Suppressor macrophage (primary cell): ENCODE measurements around the gene RPA1.
A peak's percentile ranks its signal among the peaks of the same experiment; 100 is the strongest.
"Not testable (repeated sequence)": the region's sequence is repeated elsewhere in the genome, so short reads cannot be mapped to it uniquely, and the experiment has no call there.

Experiments used
- DNase-seq, 4 experiments: peaks; one replicate each; pipeline ENCODE4 v3.0.0-alpha.2; 2020 to 2022

The RPA1 gene

GRCh38 chr17:1880851-1881630 lies 51.2 kb downstream of the RPA1 start:
- no peak for DNase-seq

DNA sequence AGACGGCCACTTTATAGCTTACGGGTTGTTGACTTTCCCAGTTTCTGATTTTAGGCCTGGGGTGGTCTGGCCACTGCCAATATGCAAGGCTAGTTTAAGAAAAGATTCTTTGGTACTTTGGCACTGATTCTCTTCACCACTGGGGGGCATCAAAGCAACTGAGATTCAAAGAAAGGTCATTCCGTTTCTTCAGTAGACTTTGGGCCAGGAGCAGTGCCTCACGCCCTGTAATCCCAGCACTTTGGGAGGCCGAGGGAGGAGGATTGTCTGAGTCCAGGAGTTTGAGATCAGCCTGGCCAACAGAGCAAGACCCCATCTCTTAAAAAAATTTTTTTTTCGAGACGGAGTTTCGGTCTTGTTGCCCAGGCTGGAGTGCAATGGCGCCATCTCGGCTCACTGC lies 53.0 kb downstream of the RPA1 start:
- peak; percentile 38 to 56 (median 46) for DNase-seq

GRCh38 chr17:1883536-1883935 lies 53.7 kb downstream of the RPA1 start:
- no peak for DNase-seq

DNA sequence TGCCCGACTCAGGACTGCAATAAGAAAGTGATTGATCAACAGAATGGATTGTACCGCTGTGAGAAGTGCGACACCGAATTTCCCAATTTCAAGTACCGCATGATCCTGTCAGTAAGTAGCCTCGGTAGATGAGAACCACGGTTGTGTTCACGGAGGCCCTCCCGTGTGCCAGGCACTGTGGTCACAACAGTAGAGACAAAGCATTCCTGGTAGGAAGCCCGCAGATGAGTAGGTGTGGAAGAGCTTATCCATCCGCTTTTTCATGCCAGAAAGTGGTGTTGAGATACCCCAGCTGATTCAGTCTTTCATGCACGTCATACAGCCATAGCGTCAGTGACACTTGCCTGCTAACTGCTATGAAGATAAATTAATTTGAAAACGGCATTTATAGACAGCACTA lies 58.9 kb downstream of the RPA1 start:
- no peak for DNase-seq

GRCh38 chr17:1890758-1891450 lies 61.1 kb downstream of the RPA1 start:
- DNase-seq: no peak

GRCh38 chr17:1894753-1895339 lies 65.0 kb downstream of the RPA1 start:
- DNase-seq: no peak

GRCh38 chr17:1895479-1895878 lies 65.7 kb downstream of the RPA1 start:
- not testable (repeated sequence) for DNase-seq

DNA sequence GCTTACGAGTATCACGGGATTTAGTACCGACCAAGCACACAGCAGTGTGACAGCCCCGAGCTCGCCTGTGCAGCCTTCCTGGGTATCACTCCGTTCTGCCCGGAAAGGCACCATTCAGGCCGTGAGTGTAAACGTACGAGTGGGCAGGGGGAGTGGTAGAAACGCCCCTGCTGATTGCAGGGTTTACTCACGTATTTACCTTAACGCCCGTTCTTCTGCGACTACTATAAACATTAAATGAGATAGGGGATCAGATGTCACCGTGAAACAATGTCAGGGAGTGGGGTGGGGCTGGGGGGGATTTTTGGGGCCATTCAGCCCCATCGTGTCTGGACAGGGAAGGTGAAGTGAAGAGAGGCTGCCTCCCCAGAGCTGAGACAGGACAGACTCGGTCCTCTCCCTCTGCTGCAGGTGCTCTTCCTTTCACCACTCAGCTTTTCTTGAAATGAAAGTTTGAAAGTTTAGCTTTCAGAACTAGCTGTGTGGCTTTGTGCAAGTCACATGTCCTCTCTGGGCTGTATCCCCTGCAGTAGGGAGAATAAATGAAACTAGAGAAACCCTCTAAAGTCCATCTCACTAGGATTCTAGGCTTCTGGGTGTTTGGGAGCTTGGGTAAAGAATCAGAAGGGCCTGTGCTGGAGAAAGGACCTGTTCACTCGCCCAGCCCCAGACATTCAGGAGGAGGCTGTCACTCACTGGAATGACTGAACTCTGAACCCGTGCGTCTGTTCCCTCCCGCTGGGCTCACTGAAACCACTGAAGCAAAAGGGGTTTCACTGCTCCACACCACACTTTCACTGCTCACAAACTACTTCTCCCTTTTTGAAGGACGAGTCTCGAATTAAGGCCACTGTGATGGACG lies 66.7 kb downstream of the RPA1 start:
- no peak for DNase-seq

DNA sequence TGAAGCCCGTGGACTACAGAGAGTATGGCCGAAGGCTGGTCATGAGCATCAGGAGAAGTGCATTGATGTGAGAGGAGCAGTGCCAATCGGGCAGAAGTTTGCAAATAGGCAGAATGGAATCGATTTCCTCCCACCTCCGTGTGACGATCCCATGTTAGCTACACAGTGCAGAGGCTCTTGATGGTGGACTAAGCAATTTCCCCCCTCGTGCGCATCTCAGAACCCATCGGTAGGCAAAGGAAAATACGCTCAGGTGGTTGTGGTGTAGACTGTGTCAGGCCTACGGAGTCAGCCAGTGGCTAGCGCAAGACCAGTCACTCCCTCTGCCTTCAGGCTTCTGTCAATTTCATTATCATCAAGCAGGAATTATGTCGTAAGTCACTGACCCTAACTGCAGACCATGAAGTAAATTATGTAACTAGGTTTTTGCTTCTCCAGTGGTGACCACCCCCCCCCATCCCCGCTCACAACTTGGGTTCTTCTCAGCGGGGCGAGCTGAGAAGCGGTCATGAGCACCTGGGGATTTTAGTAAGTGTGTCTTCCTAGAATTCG lies 67.4 kb downstream of the RPA1 start:
- no peak for DNase-seq

GRCh38 chr17:1898332-1898731 lies 68.5 kb downstream of the RPA1 start:
- DNase-seq: no peak

DNA sequence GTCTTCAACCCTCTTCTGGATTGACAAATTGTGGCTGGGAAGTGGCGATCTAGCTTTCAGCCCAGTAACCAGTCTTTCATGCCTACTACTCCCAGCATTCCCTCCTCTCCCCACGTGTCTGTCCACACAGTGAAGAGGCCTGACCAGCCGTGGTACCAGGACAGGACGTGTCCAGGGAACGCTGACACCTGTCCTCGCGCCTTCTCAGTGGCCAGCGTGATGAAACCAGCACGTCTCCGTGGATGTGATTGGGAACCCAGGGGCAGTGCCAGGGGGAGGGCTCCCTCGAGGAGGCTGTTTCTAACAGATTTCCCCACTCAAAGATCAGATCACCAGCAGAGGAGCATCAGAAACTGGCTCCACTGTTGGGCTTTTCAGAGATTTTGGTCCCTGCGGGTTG lies 69.1 kb downstream of the RPA1 start:
- DNase-seq: no peak

DNA sequence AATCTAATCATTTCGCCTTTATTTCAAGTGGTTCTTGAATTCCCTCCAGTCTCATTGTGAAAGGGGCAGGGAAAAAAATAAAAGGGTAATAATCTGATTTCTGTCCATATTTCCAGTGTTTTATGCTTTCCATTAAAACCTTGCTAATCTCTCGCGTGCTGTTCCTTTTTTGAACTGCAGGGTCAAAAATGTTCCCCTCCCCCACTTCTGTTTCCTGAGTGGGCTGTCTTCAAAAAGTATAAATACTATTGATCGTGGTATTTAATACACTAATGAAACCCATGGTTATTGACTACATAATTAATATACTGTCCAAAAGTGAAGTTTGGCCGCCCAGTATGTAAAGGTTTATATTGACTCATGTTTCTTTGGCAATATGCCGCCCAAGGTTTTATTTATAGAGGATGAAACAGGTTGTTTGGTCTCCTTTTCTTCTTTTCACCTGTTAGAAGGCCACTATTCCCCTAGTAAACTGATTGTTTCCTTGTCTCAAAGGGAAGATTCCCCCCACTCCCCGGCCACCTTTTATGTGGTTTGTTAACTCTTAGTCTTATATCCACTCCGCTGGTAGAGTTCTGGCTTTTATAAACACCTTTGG lies 69.7 kb downstream of the RPA1 start:
- DNase-seq: no peak

GRCh38 chr17:1904273-1905182 lies 74.7 kb downstream of the RPA1 start:
- no peak for DNase-seq

GRCh38 chr17:1905190-1905913 lies 75.5 kb downstream of the RPA1 start:
- no peak for DNase-seq

- no peak for DNase-seq
Measured at GRCh38 chr17:1906662-1907101, 76.9 kb downstream of the RPA1 start.

DNA sequence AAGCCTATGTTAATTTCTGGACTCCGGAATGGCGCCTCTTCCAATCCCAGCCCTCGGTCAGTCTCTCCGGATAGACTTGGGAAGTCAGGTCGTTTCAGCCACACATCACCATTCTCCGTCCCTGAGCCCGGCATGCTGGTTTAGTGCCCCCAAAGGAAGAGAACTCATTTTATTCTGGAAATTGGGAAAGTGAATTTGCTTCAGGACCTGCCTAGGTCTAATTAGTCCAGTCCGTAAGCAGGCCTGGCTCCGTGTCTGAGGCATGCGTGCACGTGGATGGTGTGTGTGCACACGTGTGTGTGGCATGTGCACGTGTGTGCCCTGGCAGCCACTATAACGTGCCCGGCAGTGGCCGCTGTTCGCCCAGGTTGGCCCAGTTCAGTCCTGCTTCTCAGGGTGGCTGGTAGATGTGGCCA lies 77.4 kb downstream of the RPA1 start:
- DNase-seq: no peak

- peak; percentile 7 to 60 (median 38) for DNase-seq
Measured at GRCh38 chr17:1907909-1908698, 78.3 kb downstream of the RPA1 start.

- DNase-seq: peak; percentile 58 to 74 (median 71)
Measured at GRCh38 chr17:1908699-1909309, 79.0 kb downstream of the RPA1 start.

- DNase-seq: no peak
Measured at GRCh38 chr17:1909985-1910384, 80.2 kb downstream of the RPA1 start.
